OCI-LY1 (cell line): ENCODE measurements around the gene IER5.

Experiments used
- EZH2 ChIP-seq: fragments of 200-600 bp; sonication (generic), shearing (Covaris generic); IDR thresholded peaks from 2 replicates; pipeline ENCODE4 v1.8.0; 2017; ENCODE audit warnings: borderline replicate concordance, mixed run types, mild to moderate bottlenecking, antibody characterized with exemption, low read length, moderate library complexity, mixed read lengths
- TF ChIP-seq, protein P1 (sequence below): fragments of 200-600 bp; sonication (generic), shearing (Covaris generic); IDR thresholded peaks from 2 replicates; pipeline ENCODE4 v1.5.1; 2017; ENCODE audit warnings: mild to moderate bottlenecking, antibody characterized with exemption, low read length, moderate library complexity, mixed read lengths

DNA sequence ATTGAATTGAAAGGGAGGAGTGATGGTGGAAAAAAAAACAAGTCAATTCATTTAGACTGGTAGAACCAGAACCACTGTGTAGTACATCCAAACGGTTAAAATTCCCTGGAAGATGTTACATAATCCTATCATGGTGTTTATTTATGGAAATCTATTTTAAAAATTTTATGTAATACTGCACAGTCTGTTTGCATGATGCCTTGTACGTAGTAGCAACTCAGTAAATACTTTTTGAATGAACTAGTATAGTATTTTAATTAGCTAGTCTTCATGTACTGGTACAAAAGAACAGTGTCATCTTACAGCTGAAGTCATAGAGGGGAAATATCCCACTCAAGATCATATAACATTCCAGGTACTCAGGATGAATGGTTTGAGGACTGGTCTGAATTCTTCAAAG, 27.0 kb upstream of the IER5 start:
- TF ChIP-seq, protein P1, sequence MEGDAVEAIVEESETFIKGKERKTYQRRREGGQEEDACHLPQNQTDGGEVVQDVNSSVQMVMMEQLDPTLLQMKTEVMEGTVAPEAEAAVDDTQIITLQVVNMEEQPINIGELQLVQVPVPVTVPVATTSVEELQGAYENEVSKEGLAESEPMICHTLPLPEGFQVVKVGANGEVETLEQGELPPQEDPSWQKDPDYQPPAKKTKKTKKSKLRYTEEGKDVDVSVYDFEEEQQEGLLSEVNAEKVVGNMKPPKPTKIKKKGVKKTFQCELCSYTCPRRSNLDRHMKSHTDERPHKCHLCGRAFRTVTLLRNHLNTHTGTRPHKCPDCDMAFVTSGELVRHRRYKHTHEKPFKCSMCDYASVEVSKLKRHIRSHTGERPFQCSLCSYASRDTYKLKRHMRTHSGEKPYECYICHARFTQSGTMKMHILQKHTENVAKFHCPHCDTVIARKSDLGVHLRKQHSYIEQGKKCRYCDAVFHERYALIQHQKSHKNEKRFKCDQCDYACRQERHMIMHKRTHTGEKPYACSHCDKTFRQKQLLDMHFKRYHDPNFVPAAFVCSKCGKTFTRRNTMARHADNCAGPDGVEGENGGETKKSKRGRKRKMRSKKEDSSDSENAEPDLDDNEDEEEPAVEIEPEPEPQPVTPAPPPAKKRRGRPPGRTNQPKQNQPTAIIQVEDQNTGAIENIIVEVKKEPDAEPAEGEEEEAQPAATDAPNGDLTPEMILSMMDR = no peak
- no peak for TF ChIP-seq EZH2
